GM12891 (cell line): ENCODE results near the gene GRID2IP.

Experiments
- DNase-seq: peaks from one replicate; pipeline ENCODE4 v3.0.0; 2011; ENCODE audit warnings: low spot score; ENCODE audit not compliant: insufficient read length
- FAIRE-seq: peaks from 2 replicates; lab custom pipeline; 2011; peaks lifted over from hg19 to GRCh38; lab: Jason Lieb, UNC
- PAX5 ChIP-seq: IDR thresholded peaks from 2 replicates; pipeline ENCODE4 v1.6.1; 2011; ENCODE audit warnings: low read length, moderate library complexity, mild to moderate bottlenecking; ENCODE audit not compliant: insufficient read depth, severe bottlenecking
- POLR2A ChIP-seq: IDR thresholded peaks from 2 replicates; pipeline ENCODE4 v1.6.1; 2011; ENCODE audit warnings: low read depth, low read length, control low read depth
- POLR2AphosphoS5 ChIP-seq: IDR thresholded peaks from 2 replicates; pipeline ENCODE4 v1.6.1; 2011; ENCODE audit warnings: low read depth, low read length, control low read depth
- POU2F2 ChIP-seq: IDR thresholded peaks from 2 replicates; pipeline ENCODE4 v1.6.1; 2011; ENCODE audit warnings: low read depth, mild to moderate bottlenecking, control low read depth, low read length, moderate library complexity
- SPI1 ChIP-seq: IDR thresholded peaks from 2 replicates; pipeline ENCODE4 v1.6.1; 2011; ENCODE audit warnings: low read depth, low read length, control low read depth
- TAF1 ChIP-seq: IDR thresholded peaks from 2 replicates; pipeline ENCODE4 v1.6.1; 2011; ENCODE audit warnings: low read depth, low read length, control low read depth

The GRID2IP gene

DNA sequence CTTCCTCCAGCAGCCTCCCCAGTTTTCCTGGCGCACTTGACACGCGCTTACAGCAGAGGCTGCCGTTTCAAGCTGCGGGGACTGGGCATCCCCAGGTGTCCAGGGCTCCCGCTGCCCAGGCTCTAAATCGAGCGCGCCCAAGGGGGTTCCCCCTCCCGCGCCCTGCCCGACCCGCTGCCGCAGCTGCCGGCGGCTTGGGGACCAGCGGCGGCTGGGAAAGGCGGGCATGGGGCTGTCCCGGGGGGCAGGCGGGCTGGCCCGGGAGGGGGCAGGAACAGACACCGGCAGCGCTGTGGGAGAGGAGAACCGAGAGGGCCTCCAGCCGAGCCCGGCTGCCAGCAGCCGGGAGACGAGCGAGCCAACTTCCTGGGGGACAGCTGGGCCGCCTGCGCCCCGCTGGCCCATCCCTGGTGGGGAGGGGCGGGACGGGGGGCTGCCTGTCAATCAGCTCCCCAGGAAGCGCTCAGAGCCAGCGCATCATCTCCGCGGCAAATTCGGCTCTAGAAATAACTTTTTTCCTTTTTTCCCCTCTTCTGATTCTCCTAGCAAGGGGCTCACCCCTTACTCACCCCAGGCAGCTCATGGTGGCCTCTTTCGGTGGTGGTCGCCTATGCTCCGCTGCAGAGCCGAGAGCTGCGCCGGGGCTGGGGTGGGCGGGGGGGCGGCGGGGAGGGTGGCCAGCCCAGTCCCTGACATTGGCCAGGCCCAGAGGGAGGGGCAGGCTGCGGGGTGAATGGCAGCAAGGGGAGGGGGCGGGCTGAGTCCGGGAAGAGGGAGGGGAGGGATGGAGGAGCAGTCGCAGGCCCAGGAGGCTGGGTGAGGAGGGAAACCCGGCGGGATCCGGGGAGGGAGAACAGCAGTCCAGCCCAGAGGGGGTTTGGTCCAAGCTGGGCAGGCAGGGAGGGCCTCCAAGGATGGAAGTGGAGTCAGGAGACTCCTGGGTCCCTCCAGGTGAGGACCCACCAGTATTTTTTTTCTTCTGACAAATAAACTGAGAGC is 14.7 kb downstream of the GRID2IP start:
- DNase-seq (no peak), FAIRE-seq (no peak)
- TF ChIP-seq PAX5 (no peak), SPI1 (no peak), POU2F2 (no peak), POLR2A (no peak), POLR2AphosphoS5 (no peak), TAF1 (no peak)

DNA sequence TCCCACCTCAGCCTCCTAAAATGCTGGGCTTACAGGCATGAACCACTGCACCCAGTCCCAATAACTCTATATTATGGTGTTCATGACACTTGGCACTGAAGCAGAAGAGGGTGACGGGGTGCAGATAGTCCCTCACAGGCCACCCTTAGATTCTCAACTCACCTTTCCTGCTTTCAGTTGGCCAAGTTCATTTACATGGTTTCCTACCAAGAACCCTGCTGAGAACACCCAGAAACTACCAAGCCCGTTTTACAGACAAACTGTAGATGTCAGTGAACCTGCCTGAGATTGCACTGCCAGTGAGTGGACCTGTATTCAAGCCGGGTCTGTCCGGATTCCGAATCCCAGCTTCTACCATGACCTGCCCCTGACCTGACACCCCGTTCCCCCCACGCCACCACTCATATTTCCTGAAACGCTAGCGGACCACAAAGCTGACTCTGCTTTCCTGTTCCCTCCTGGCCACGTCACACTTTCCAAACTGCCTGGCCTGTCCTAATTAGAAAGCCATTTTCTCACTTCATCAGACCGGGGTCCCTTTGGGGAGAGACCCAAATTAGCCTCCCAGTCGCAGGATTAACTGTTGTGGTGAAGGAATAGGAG is 17.3 kb downstream of the GRID2IP start:
- no peak for TF ChIP-seq SPI1
- no peak for TF ChIP-seq POLR2AphosphoS5
- peak; percentile 82 for FAIRE-seq
- no peak for DNase-seq

DNA sequence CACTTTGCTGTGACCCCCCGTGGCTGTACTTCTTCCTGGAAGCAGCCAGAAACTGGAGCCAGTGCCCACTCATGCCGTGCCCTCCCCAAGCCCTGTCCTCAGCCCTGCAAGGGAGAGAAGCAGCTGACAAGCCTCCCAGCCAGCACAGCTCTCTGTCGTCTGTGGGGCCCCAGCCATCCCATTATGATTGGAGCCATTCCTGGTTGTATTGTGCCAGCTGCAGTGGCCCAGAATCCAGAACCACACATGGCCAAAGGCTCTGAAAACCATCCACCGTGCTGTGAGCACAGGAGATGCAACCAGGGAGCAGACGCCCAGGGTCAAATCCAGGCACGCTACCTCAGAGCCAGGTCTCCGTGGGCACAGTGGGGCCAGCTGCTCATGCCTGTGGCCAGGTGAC is 18.7 kb downstream of the GRID2IP start:
- TF ChIP-seq SPI1 = no peak
- no peak for TF ChIP-seq PAX5
- no peak for TF ChIP-seq POLR2AphosphoS5
- TF ChIP-seq POLR2A = no peak
- no peak for TF ChIP-seq TAF1
- TF ChIP-seq POU2F2 = no peak
- FAIRE-seq (no peak), DNase-seq (no peak)

DNA sequence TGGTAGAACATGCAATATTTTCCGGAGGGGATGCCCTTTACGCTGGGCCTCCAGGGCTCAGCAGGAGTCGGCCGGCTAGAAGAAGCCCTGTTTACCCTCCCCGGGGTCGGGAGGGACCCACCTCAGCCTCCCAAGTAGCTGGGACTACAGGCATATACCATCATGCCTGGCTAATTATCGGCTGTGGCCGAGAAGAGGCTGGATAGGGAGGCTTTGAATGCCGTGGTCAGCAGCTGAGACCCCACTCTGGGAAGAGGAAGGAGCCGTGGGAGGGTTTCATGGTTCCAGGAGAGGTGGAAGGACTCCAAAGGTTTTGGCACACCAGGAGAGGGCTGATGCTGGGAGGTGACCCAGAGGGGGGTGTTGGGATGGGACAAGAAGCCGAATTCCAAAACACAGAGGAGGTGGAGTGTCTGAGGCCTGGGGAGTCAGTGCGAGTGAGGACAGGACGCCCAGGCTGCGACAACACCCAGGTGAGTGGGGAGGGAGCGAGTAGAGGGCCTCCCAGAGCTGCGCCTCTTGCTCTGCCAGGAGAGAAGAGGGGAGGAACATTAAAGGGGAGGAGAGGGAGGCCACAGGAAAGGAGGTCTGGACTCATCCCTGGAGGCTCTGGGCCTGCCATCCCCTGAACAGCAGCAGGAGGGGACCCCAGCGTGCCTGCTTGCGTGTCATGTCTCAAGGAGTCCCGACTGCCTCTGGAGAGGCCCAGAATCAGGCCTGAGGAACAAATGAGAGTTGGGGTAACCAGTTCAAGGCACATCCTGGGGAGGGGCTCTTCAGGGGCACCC is 19.6 kb downstream of the GRID2IP start:
- FAIRE-seq (no peak), DNase-seq (no peak)
- TF ChIP-seq PAX5 = no peak
- no peak for TF ChIP-seq POLR2AphosphoS5
- TF ChIP-seq SPI1 = no peak
- TF ChIP-seq POU2F2 = no peak
- no peak for TF ChIP-seq TAF1
- no peak for TF ChIP-seq POLR2A

DNA sequence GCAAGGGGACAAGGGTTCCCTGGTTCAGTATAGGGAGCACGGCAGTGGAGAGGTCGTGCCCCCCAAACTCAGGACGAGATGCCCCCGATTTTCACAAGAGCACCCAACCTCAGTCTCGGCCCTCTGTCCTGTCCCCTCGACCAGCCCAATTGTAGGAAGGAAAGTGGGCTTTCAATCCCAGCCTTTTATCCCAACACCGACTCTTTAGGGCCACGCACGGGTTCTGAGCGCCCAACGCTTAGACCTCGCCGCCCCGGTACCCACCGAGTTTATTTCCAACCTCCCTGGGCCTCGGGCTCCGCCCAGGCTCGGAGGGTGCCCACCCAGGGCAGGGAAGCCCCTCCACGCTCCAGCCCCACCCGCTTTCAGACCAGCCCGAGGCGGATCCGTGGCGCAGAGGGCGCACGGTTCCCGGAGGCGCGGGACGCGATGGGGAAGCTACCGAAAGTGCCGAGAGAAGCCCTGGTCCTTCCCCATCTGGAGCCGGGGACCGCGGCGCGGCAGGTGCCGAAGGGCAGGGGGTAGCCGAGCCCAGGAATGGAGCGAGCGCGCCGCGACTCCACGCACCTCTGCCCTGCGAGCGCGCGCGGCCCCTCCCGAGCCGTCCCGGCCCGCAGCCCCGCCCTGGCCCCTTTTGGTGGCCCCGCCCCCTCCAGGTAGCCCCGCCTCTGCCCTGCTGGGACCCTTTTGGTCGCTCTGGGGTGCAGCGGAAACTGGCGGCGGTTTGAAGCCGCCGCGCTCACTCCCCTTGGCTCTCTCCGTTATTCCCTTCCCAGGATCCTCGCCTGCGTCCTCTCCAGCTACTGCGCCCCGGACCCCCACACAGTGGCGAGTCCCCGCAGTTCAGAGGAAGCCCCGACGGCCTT is 20.4 kb downstream of the GRID2IP start:
- no peak for TF ChIP-seq SPI1
- TF ChIP-seq PAX5 = no peak
- no peak for TF ChIP-seq POU2F2
- no peak for TF ChIP-seq POLR2A
- no peak for TF ChIP-seq POLR2AphosphoS5
- TF ChIP-seq TAF1 = no peak
- peak; percentile 47 for FAIRE-seq

DNA sequence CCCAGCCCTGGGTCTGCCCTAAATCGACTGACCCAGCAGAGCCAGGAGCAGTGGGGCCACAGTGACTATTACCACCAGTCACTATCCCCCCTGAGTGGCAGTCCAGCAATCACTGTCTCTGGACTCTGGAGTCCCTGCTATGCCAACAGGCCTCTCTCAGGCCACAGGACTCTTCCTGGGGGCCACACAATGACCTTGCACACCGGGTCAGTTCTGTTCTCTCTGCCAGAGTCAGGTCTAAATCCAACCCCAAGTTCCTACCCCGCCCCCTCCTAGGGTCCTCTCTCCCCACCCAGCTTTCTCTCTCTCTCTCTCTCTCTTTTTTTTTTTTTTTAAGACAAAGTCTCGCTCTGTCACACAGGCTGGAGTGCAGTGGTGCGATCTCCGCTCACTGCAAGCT is 21.6 kb downstream of the GRID2IP start:
- DNase-seq = no peak
- FAIRE-seq = no peak
- TF ChIP-seq POU2F2 (no peak), POLR2A (no peak), POLR2AphosphoS5 (no peak), TAF1 (no peak), SPI1 (no peak), PAX5 (no peak)

More for the DNA sequence above, 20.4 kb downstream of the GRID2IP start:
- peak; percentile 71 for DNase-seq

DNA sequence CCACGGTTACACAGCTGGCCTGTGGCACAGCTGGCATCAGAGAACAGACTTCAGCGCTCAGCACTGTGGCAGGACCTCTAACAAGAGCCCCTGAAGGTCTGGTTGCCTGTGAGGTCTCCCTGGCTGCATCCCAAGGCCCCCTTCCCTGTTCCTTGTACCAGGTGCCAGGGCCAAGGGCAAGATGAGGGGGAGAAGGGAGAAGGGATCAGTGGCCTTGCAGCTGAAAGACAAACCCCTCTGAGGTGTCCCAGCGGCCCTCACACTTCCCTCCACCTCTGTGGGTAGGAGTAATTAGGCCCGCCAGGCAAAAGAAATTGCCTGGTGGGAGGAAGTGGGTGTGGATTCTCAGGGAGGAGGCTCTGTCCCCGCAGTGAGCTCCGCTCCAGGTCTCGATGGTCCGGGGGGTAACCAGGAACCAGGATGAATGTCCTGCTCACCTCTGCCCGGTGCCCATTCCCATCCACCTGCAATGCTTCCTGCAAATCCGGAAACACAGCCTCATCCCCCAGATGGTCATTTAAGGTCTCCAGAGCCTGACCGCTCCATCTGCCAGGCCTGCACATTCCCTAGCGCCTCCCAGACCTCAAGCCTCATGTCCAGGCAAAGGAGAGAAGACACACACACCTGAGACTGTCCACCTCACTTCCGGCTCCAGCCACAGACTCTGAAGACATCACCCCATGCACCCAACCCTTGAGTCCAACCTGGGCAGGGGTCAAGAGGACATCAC is 22.7 kb downstream of the GRID2IP start:
- no peak for FAIRE-seq

DNA sequence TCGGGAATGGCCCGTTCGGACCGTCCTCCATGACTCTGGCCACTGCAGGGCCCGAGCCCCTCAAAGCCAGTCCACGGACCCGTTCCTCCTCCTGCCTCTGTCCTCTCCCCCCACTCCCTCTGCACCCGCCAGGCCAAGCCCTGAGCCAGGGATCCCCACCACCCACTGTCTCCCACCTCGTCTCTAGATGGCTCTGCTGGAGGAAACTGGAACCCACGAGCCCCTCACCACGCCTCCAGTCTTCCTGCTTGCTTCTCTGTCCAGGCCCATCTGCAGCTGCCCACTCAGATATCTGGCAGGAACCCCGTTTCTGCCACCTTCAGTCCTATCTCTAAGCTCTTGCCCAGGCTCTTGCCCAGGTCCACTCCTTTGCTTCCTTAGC is 24.3 kb downstream of the GRID2IP start:
- DNase-seq (no peak), FAIRE-seq (no peak)

More for the DNA sequence above, 22.7 kb downstream of the GRID2IP start:
- DNase-seq = no peak
- TF ChIP-seq POLR2AphosphoS5 = no peak

More for the DNA sequence above, 24.3 kb downstream of the GRID2IP start:
- TF ChIP-seq POLR2A (no peak), POU2F2 (no peak), POLR2AphosphoS5 (no peak), TAF1 (no peak), SPI1 (no peak)
